ENCODE measurements around the gene SLC43A2.

The SLC43A2 gene

GRCh38 chr17:1643293-1643998 is 14.8 kb upstream of the SLC43A2 start:
- DNase-seq, result peak; percentile 68

GRCh38 chr17:1641065-1641403 is 12.4 kb upstream of the SLC43A2 start:
- no peak for DNase-seq

GRCh38 chr17:1640329-1641064 is 11.9 kb upstream of the SLC43A2 start:
- DNase-seq, result no peak

- no peak for DNase-seq
Measured at GRCh38 chr17:1639549-1640180, 11.0 kb upstream of the SLC43A2 start.

- DNase-seq, result no peak
Measured at GRCh38 chr17:1638624-1639300, 10.1 kb upstream of the SLC43A2 start.

- no peak for DNase-seq
Measured at GRCh38 chr17:1638171-1638590, 9.5 kb upstream of the SLC43A2 start.

- no peak for DNase-seq
Measured at GRCh38 chr17:1636732-1637285, 8.2 kb upstream of the SLC43A2 start.

- DNase-seq, result no peak
Measured at GRCh38 chr17:1635675-1636465, 7.2 kb upstream of the SLC43A2 start.

GRCh38 chr17:1634841-1635650 is 6.4 kb upstream of the SLC43A2 start:
- DNase-seq, result no peak

GRCh38 chr17:1630662-1631061 is 2.0 kb upstream of the SLC43A2 start:
- DNase-seq, result no peak

- peak; percentile 88 for DNase-seq
Measured at GRCh38 chr17:1629504-1630310, 1.1 kb upstream of the SLC43A2 start.

- peak; percentile 91 for DNase-seq
Measured at GRCh38 chr17:1628856-1629503, 346 bp upstream of the SLC43A2 start.

- DNase-seq, result no peak
Measured at GRCh38 chr17:1627182-1627981, 1.3 kb downstream of the SLC43A2 start.

GRCh38 chr17:1626333-1626732 is 2.3 kb downstream of the SLC43A2 start:
- DNase-seq, result no peak

- no peak for DNase-seq
Measured at GRCh38 chr17:1625581-1625980, 3.1 kb downstream of the SLC43A2 start.

GRCh38 chr17:1625053-1625452 is 3.6 kb downstream of the SLC43A2 start:
- no peak for DNase-seq

GRCh38 chr17:1624650-1625049 is 4.0 kb downstream of the SLC43A2 start:
- DNase-seq, result no peak

GRCh38 chr17:1623057-1623630 is 5.5 kb downstream of the SLC43A2 start:
- no peak for DNase-seq

All from activated CD4-positive, alpha-beta T cell treated with anti-CD3 and anti-CD28 coated beads for 48 hours (primary cell).